ENCODE results near the gene HMGN1. TPM values are rescaled to one million over a fixed set of nuclear protein-coding genes. Genes with fewer than 3 reads are reported as not detected.
"Not testable (repeated sequence)": the region's sequence is repeated elsewhere in the genome, so short reads cannot be mapped to it uniquely, and the experiment has no call there.

The HMGN1 gene
- total RNA-seq, 1 experiment from 2014 or later = 335 TPM

- ChIA-PET POLR2A (ENCODE audit: unreplicated experiment) (interaction anchor here (0.5 to 0.6 kb wide), 2 partner anchors 18 to 137 kb away, joined by 3 to 6 read pairs; no protein-coding TSS in a partner anchor), CTCF (interaction anchor here (0.6 to 2.0 kb wide), 11 partner anchors 10 to 225 kb away, joined by 3 to 20 read pairs (median 5); no protein-coding TSS in a partner anchor)
- peak overlapping the region; percentile 55 for H3K4me2 ChIP-seq (ENCODE audit: low read length)
Observed at GRCh38 chr21:39373634-39374033, 24.7 kb upstream of the HMGN1 start.

DNA sequence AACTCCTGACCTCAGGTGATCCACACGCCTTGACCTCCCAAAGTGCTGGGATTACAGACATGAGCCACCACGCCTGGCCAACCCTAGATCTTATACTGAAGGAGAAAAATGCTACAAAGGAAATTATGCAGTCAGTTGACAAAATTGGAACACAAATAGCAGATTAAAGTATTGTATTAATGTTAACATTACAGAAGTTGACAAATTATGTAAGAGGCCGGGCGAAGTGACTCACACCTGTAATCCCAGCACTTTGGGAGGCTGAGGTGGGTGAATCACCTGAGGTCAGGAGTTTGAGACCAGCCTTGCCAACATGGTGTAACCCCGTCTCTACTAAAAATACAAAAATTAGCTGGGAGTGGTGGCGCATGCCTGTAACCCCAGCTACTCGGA lies 21.0 kb upstream of the HMGN1 start:
- H3K36me3 ChIP-seq (ENCODE audit: low read depth, low read length); H3K9me2 ChIP-seq (replicated peaks; ENCODE audit: low read length); H3F3A ChIP-seq (ENCODE audit: low read length, unreplicated experiment); H4K20me1 ChIP-seq (ENCODE audit: low read length); CTCF ChIA-PET; ATAC-seq; H2AFZ ChIP-seq (ENCODE audit: low read length); H3K27me3 ChIP-seq (ENCODE audit: low read length); H3K4me1 ChIP-seq (ENCODE audit: insufficient read depth, low read length); H3K4me2 ChIP-seq (ENCODE audit: low read length); H3K79me2 ChIP-seq (ENCODE audit: low read length); H3K4me3 ChIP-seq (ENCODE audit: low read length); POLR2A ChIA-PET (ENCODE audit: unreplicated experiment); intact Hi-C loops (cut with micrococcal nuclease); BruUV-seq (replicated peaks); H3K9me3 ChIP-seq (ENCODE audit: low read length); H3K27ac ChIP-seq (ENCODE audit: low read length); H3K9ac ChIP-seq (ENCODE audit: low read length): not testable (repeated sequence)
- peak; percentile 43 for DNase-seq

More at GRCh38 chr21:39373634-39374033, 24.7 kb upstream of the HMGN1 start:
- Histone ChIP-seq H2AFZ (ENCODE audit: low read length) (peak overlapping the region; percentile 41), H4K20me1 (ENCODE audit: low read length) (no peaks in the 10 kb centered on the region), H3K4me3 (ENCODE audit: low read length) (peak overlapping the region; percentile 31; the same call in 1 of the 2 replicates), H3K9ac (ENCODE audit: low read length) (no peak overlapping the region), H3K27ac (ENCODE audit: low read length) (no peak overlapping the region), H3K27me3 (ENCODE audit: low read length) (no peaks in the 10 kb centered on the region), H3K9me2 (replicated peaks; ENCODE audit: low read length) (no peaks in the 10 kb centered on the region), H3K36me3 (ENCODE audit: low read depth, low read length) (no peaks in the 10 kb centered on the region), H3K4me1 (ENCODE audit: insufficient read depth, low read length) (peaks cover 7% of the 10 kb centered on the region; the same call in 1 of the 2 replicates), H3F3A (ENCODE audit: low read length, unreplicated experiment) (no peaks in the 10 kb centered on the region), H3K9me3 (ENCODE audit: low read length) (no peaks in the 10 kb centered on the region), H3K79me2 (ENCODE audit: low read length) (no peaks in the 10 kb centered on the region)
- DNase-seq (peak; percentile 73), ATAC-seq (peak; percentile 96)
- no TSS peak for BruUV-seq (replicated peaks)
- TF ChIP-seq, protein P1, sequence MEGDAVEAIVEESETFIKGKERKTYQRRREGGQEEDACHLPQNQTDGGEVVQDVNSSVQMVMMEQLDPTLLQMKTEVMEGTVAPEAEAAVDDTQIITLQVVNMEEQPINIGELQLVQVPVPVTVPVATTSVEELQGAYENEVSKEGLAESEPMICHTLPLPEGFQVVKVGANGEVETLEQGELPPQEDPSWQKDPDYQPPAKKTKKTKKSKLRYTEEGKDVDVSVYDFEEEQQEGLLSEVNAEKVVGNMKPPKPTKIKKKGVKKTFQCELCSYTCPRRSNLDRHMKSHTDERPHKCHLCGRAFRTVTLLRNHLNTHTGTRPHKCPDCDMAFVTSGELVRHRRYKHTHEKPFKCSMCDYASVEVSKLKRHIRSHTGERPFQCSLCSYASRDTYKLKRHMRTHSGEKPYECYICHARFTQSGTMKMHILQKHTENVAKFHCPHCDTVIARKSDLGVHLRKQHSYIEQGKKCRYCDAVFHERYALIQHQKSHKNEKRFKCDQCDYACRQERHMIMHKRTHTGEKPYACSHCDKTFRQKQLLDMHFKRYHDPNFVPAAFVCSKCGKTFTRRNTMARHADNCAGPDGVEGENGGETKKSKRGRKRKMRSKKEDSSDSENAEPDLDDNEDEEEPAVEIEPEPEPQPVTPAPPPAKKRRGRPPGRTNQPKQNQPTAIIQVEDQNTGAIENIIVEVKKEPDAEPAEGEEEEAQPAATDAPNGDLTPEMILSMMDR (conservative IDR thresholded peaks at IDR 0.05; ENCODE audit: low read depth, low read length) = peak; percentile 67
- TF ChIP-seq EZH2phosphoT487 (IDR thresholded peaks at IDR 0.05; ENCODE audit: borderline replicate concordance, low read length) = no peak
- no peak for TF ChIP-seq EZH2 (IDR thresholded peaks at IDR 0.05; ENCODE audit: low read length, unreplicated experiment)
- intact Hi-C loops (cut with micrococcal nuclease) = loop anchor here (1.0 to 2.0 kb wide), 3 partner anchors 15 to 343 kb away; no protein-coding TSS in a partner anchor

DNA sequence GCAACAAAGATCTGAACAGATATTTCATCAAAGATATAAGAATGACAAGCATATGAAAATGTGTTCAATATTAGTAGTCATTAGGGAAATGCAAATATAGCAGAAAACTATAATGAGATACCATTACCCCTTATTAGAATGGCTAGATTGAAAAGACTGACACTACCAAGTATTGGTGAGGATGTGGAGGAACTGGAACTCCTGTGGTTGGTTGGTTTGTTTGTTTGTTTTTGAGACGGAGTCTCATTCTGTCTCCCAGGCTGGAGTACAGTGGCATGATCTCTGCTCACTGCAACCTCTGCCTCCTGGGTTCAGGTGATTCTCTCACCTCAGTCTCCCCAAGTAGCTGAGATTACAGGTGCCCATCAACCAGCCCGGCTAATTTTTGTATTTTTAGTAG lies 18.9 kb upstream of the HMGN1 start:
- intact Hi-C loops (cut with micrococcal nuclease) = no loop called here
- Histone ChIP-seq H3K4me2 (ENCODE audit: low read length) (no peak overlapping the region), H3K9me3 (ENCODE audit: low read length) (no peaks in the 10 kb centered on the region), H3K4me3 (ENCODE audit: low read length) (no peak overlapping the region), H3K4me1 (ENCODE audit: insufficient read depth, low read length) (peaks cover 3% of the 10 kb centered on the region; the same call in 1 of the 2 replicates), H3K9me2 (replicated peaks; ENCODE audit: low read length) (no peaks in the 10 kb centered on the region), H2AFZ (ENCODE audit: low read length) (no peak overlapping the region), H4K20me1 (ENCODE audit: low read length) (no peaks in the 10 kb centered on the region), H3K27me3 (ENCODE audit: low read length) (no peaks in the 10 kb centered on the region), H3F3A (ENCODE audit: low read length, unreplicated experiment) (no peaks in the 10 kb centered on the region), H3K9ac (ENCODE audit: low read length) (no peak overlapping the region), H3K27ac (ENCODE audit: low read length) (no peak overlapping the region), H3K79me2 (ENCODE audit: low read length) (no peaks in the 10 kb centered on the region), H3K36me3 (ENCODE audit: low read depth, low read length) (no peaks in the 10 kb centered on the region)
- ChIA-PET CTCF (no interaction called here), POLR2A (ENCODE audit: unreplicated experiment) (interaction anchor here (0.7 kb wide), 1 partner anchor 74 kb away, joined by 23 read pairs; no protein-coding TSS in a partner anchor)
- ATAC-seq (no peak), DNase-seq (no peak)
- no peak for TF ChIP-seq EZH2phosphoT487 (IDR thresholded peaks at IDR 0.05; ENCODE audit: borderline replicate concordance, low read length)
- TF ChIP-seq, protein P1 (conservative IDR thresholded peaks at IDR 0.05; ENCODE audit: low read depth, low read length) = no peak
- no peak for TF ChIP-seq EZH2 (IDR thresholded peaks at IDR 0.05; ENCODE audit: low read length, unreplicated experiment)
- no TSS peak for BruUV-seq (replicated peaks)

Measured in PC-3 (cell line).